ENCODE measurements around the gene NT5C3A. TPM values are rescaled to one million over a fixed set of nuclear protein-coding genes. Genes with fewer than 3 reads are reported as not detected.

The NT5C3A gene
- total RNA-seq, 3 donors from 2014 or later, result 62.1 to 107 (median 93.8) TPM

DNA sequence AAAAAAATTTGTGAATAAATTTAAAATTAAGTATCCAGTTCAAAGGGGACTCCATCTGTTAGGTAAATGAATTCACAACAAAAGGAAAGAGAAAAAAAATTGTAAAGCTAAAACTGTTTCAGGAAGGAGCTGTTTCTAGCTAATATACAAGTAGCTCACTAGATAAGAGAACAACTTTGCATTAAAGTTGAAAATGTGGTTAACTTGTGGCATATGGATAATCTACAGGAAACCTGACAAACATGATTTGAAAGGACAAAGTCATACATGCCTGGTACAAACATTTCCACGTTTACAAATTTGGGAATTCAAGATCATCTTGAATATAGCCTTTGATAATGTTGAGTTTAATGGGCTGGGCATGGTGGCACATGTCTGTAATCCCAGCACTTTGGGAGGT, 8.9 kb downstream of the NT5C3A start:
- ATAC-seq, result no peak
- no peaks in the 10 kb centered on the region for H3K36me3 ChIP-seq (ENCODE audit: low read depth)
- DNase-seq, result no peak
- no peak overlapping the region for H3K4me3 ChIP-seq
- intact Hi-C loops (cut with DNase I, micrococcal nuclease), result no loop called here
- peaks cover 18% of the 10 kb centered on the region for H3K4me1 ChIP-seq (ENCODE audit: low read depth)
- TF ChIP-seq, protein P1, sequence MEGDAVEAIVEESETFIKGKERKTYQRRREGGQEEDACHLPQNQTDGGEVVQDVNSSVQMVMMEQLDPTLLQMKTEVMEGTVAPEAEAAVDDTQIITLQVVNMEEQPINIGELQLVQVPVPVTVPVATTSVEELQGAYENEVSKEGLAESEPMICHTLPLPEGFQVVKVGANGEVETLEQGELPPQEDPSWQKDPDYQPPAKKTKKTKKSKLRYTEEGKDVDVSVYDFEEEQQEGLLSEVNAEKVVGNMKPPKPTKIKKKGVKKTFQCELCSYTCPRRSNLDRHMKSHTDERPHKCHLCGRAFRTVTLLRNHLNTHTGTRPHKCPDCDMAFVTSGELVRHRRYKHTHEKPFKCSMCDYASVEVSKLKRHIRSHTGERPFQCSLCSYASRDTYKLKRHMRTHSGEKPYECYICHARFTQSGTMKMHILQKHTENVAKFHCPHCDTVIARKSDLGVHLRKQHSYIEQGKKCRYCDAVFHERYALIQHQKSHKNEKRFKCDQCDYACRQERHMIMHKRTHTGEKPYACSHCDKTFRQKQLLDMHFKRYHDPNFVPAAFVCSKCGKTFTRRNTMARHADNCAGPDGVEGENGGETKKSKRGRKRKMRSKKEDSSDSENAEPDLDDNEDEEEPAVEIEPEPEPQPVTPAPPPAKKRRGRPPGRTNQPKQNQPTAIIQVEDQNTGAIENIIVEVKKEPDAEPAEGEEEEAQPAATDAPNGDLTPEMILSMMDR (IDR thresholded peaks at IDR 0.05), result no peak
- H3K9me3 ChIP-seq, result no peaks in the 10 kb centered on the region

DNA sequence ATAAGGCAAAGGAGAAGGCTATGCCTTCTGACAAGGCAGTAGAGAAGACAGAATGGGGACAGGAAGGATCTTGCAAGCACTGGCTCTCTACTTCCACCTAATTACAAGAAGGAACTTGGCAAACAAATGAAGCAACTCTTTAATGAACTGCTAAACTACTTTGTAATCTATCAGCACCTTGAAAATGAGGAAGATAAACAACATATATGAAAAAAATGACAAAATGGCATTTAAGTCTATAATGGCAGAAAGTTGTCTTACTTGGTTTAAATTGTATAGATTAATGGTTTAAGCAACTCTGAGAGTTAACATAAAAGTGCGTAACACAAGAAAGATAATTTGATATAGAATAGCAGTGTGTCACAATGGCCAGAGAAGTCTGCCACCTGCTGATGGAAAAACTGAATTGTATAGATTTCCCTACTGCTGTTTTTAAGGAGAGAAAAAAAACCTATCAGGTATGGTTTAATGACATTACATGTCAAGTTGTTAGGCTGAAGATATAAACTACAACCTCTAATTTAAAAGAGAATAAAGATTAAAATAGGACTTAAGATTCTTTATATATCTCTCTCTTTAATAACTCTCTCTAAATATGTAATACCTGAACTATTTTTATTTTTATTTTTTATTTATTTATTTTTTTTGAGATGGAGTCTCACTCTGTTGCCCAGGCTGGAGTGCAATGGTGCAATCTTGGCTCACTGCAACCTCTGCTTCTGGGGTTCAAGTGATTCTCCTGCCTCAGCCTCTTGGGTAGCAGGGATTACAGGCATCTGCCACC, 11.8 kb downstream of the NT5C3A start:
- peak; percentile 87 for ATAC-seq
- H3K4me3 ChIP-seq, result no peak overlapping the region
- no peaks in the 10 kb centered on the region for H3K36me3 ChIP-seq (ENCODE audit: low read depth)
- DNase-seq, result peak in 1 of 3 donors; percentile 82
- TF ChIP-seq, protein P1 (IDR thresholded peaks at IDR 0.05), result peak; percentile 31
- intact Hi-C loops (cut with DNase I, micrococcal nuclease), result no loop called here
- no peaks in the 10 kb centered on the region for H3K9me3 ChIP-seq
- peaks cover 23% of the 10 kb centered on the region for H3K4me1 ChIP-seq (ENCODE audit: low read depth)

DNA sequence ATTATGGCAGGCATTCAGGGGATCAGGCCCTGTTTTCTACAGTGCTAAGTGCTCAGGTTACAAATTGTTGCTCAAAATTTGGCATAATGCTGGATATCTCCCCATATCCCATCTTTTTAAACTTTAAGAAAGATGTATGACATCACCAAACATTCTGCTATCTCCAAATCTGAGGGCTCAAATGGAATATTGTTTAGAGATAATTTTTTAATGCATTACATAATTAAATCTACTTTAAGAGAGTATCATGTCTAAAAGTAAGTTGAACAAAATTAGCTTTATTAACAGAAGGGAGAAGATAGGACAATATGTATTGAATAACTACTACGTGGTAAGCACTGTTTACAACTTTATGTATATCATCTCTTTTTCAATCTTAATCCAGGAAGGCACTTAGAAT, 13.9 kb downstream of the NT5C3A start:
- H3K9me3 ChIP-seq, result no peaks in the 10 kb centered on the region
- no peak overlapping the region for H3K4me3 ChIP-seq
- no peaks in the 10 kb centered on the region for H3K36me3 ChIP-seq (ENCODE audit: low read depth)
- ATAC-seq, result no peak
- intact Hi-C loops (cut with DNase I, micrococcal nuclease), result no loop called here
- no peak for DNase-seq
- TF ChIP-seq, protein P1 (IDR thresholded peaks at IDR 0.05), result no peak
- peaks cover 32% of the 10 kb centered on the region for H3K4me1 ChIP-seq (ENCODE audit: low read depth)

DNA sequence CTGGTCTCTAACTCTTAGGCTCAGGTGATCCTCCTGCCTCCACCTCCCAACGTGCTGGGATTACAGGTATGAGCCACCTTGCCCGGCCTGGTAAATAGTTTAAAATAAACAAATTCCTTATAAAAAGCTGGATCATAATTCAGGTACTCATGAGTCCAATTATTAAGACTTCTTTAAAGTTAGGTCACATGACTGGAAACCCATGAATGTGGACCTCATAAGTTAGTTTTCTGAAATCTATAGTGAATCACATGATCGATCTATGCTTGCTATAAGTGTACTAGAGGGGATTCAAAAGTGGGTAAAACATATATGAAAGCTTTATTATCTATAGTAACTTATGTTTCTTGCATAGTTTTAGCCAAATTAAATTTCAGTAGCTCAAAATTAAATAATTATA, 14.3 kb downstream of the NT5C3A start:
- intact Hi-C loops (cut with DNase I, micrococcal nuclease), result no loop called here
- H3K4me3 ChIP-seq, result no peak overlapping the region
- no peak for DNase-seq
- H3K9me3 ChIP-seq, result no peaks in the 10 kb centered on the region
- peaks cover 36% of the 10 kb centered on the region for H3K4me1 ChIP-seq (ENCODE audit: low read depth)
- TF ChIP-seq, protein P1 (IDR thresholded peaks at IDR 0.05), result no peak
- no peak for ATAC-seq
- H3K36me3 ChIP-seq (ENCODE audit: low read depth), result no peaks in the 10 kb centered on the region

DNA sequence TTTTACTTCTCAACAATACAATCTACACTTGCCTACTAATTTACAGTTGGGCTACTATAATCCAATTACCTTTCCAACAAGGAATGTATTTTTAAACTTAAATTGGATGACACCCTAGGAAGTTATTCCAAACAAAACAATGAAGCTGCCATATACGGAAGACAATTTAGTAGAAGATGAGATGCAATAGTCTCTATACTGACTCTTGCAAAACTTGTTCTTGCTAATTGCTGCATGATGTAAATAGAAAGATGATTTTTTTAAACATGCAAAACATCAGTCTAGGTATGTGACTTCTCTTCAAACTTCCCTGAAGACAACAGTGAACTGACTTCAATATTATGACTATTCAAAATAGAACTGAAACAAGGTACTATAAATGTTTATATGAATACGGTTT, 17.6 kb downstream of the NT5C3A start:
- intact Hi-C loops (cut with DNase I, micrococcal nuclease), result no loop called here
- ATAC-seq (peak; percentile 42), DNase-seq (no peak)
- H3K9me3 ChIP-seq, result no peaks in the 10 kb centered on the region
- H3K36me3 ChIP-seq (ENCODE audit: low read depth), result no peaks in the 10 kb centered on the region
- H3K4me1 ChIP-seq (ENCODE audit: low read depth), result peaks cover 45% of the 10 kb centered on the region
- TF ChIP-seq, protein P1 (IDR thresholded peaks at IDR 0.05), result no peak
- H3K4me3 ChIP-seq, result no peak overlapping the region
